GM12872 (cell line): ENCODE measurements around the gene SLC16A6.

Experiments
- CTCF ChIP-seq: IDR thresholded peaks from 3 replicates; pipeline ENCODE4 v1.5.1; 2011; ENCODE audit warnings: low read depth, mild to moderate bottlenecking, low read length, moderate library complexity; ENCODE audit not compliant: insufficient read depth

Gene SLC16A6

GRCh38 chr17:68297195-68297594 lies 6.3 kb upstream of the SLC16A6 start:
- no peak for TF ChIP-seq CTCF

- TF ChIP-seq CTCF, result no peak
Measured at GRCh38 chr17:68296217-68297191, 5.6 kb upstream of the SLC16A6 start.

GRCh38 chr17:68295086-68295485 lies 4.2 kb upstream of the SLC16A6 start:
- no peak for TF ChIP-seq CTCF

DNA sequence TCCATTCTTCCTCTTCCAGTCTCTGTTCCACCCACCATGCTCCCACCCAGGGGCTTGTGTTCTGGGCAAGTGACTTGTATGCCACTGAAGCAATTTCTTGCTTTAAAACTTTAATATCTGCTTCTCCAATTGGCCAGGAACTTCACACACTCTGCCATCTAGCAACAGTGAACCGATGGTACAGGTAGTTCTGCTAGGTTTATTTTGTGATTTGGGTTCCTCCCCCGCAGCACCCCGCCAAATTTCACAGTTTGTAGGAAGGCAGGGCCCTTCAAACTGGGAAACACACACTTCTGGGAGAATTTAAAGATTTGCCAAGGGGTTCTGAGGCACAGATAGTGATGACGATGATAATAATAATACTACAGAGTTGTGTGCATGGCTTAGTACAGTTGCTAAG lies 3.7 kb upstream of the SLC16A6 start:
- TF ChIP-seq CTCF, result no peak

- no peak for TF ChIP-seq CTCF
Measured at GRCh38 chr17:68294196-68294555, 3.2 kb upstream of the SLC16A6 start.

DNA sequence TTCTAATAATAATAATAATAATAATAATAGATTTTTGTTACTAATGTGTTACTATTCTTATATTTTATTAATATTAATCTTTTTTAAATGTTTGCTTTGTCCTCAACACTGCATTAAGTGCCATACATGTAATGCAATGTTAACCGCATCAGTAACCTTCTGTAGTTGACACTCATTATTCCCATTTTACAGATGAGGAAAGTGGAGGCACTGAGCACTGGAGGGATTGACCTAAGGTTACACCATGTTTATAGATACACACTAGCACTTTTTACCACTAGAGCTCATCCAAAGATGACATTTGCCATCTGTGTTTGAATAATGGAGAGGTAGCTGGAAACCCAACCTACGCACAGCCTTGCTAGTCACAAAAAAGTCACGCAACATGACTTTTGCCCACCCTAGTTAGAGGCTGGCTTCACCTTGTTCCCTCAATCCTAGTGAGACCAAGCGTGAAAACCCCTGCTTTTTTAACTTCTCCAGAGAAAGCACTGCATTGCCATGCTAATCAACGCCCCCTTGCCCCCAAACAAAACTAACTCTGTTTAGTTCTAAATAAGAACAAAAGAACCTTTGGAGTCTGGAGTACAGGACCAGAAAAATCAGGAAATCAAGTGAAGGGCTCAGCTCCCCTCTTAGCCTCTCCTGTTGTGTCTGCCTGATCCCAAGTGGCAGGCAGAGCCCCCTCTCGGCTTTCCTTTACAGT lies 2.7 kb upstream of the SLC16A6 start:
- TF ChIP-seq CTCF, result no peak

GRCh38 chr17:68292689-68293040 lies 1.7 kb upstream of the SLC16A6 start:
- TF ChIP-seq CTCF, result no peak
